Measurements from ENCODE around the gene PID1.

The PID1 gene

GRCh38 chr2:229270551-229271410 lies at the start of gene PID1:
PID1 (minus strand) TSS chr2:229271287; CDS start chr2:229271043, 244 bp downstream.
- Histone ChIP-seq H3K27ac (ENCODE audit: low read depth, low read length) (peak within 1 kb of the TSS; percentile 28; the same call in 1 of the 2 replicates), H3K4me1 (ENCODE audit: control insufficient read depth, insufficient read depth, low read length, unreplicated experiment) (peaks cover 34% of the 10 kb centered on the region), H3K4me3 (ENCODE audit: low read depth, low read length) (peak within 1 kb of the TSS; percentile 94), H3K36me3 (ENCODE audit: insufficient read depth, low read length) (no peaks in the 10 kb centered on the region), H3K27me3 (ENCODE audit: insufficient read depth, low read length) (no peaks in the 10 kb centered on the region), H2AFZ (ENCODE audit: low read length, unreplicated experiment) (peak within 1 kb of the TSS; percentile 73), H3K79me2 (ENCODE audit: control insufficient read depth, insufficient read depth, low read length, unreplicated experiment) (peaks cover 47% of the 10 kb centered on the region)

- Histone ChIP-seq H2AFZ (ENCODE audit: low read length, unreplicated experiment) (no peak overlapping the region), H3K36me3 (ENCODE audit: insufficient read depth, low read length) (no peaks in the 10 kb centered on the region), H3K4me3 (ENCODE audit: low read depth, low read length) (no peak overlapping the region), H3K79me2 (ENCODE audit: control insufficient read depth, insufficient read depth, low read length, unreplicated experiment) (no peaks in the 10 kb centered on the region), H3K4me1 (ENCODE audit: control insufficient read depth, insufficient read depth, low read length, unreplicated experiment) (peaks cover 3% of the 10 kb centered on the region), H3K27ac (ENCODE audit: low read depth, low read length) (no peak overlapping the region), H3K27me3 (ENCODE audit: insufficient read depth, low read length) (no peaks in the 10 kb centered on the region)
Observed at GRCh38 chr2:229319558-229319957, 48.5 kb upstream of the PID1 start.

GRCh38 chr2:229314117-229314516 lies 43.0 kb upstream of the PID1 start:
- Histone ChIP-seq H3K4me1 (ENCODE audit: control insufficient read depth, insufficient read depth, low read length, unreplicated experiment) (peaks cover 25% of the 10 kb centered on the region), H3K27ac (ENCODE audit: low read depth, low read length) (peak overlapping the region; percentile 86), H3K79me2 (ENCODE audit: control insufficient read depth, insufficient read depth, low read length, unreplicated experiment) (no peaks in the 10 kb centered on the region), H3K27me3 (ENCODE audit: insufficient read depth, low read length) (no peaks in the 10 kb centered on the region), H3K4me3 (ENCODE audit: low read depth, low read length) (peak overlapping the region; percentile 17; the same call in 1 of the 2 replicates), H3K36me3 (ENCODE audit: insufficient read depth, low read length) (no peaks in the 10 kb centered on the region), H2AFZ (ENCODE audit: low read length, unreplicated experiment) (peak overlapping the region; percentile 16)

- peak overlapping the region; percentile 17; the same call in 1 of the 2 replicates for H3K4me3 ChIP-seq (ENCODE audit: low read depth, low read length)
- no peaks in the 10 kb centered on the region for H3K27me3 ChIP-seq (ENCODE audit: insufficient read depth, low read length)
- no peaks in the 10 kb centered on the region for H3K36me3 ChIP-seq (ENCODE audit: insufficient read depth, low read length)
- peak overlapping the region; percentile 86 for H3K27ac ChIP-seq (ENCODE audit: low read depth, low read length)
- H3K79me2 ChIP-seq (ENCODE audit: control insufficient read depth, insufficient read depth, low read length, unreplicated experiment): no peaks in the 10 kb centered on the region
- peak overlapping the region; percentile 16 for H2AFZ ChIP-seq (ENCODE audit: low read length, unreplicated experiment)
- H3K4me1 ChIP-seq (ENCODE audit: control insufficient read depth, insufficient read depth, low read length, unreplicated experiment): peaks cover 25% of the 10 kb centered on the region
Observed at GRCh38 chr2:229313591-229313990, 42.5 kb upstream of the PID1 start.

- peak overlapping the region; percentile 20; the same call in 1 of the 2 replicates for H3K27ac ChIP-seq (ENCODE audit: low read depth, low read length)
- no peak overlapping the region for H2AFZ ChIP-seq (ENCODE audit: low read length, unreplicated experiment)
- peaks cover 25% of the 10 kb centered on the region for H3K4me1 ChIP-seq (ENCODE audit: control insufficient read depth, insufficient read depth, low read length, unreplicated experiment)
- H3K4me3 ChIP-seq (ENCODE audit: low read depth, low read length): no peak overlapping the region
- no peaks in the 10 kb centered on the region for H3K79me2 ChIP-seq (ENCODE audit: control insufficient read depth, insufficient read depth, low read length, unreplicated experiment)
- H3K36me3 ChIP-seq (ENCODE audit: insufficient read depth, low read length): no peaks in the 10 kb centered on the region
- H3K27me3 ChIP-seq (ENCODE audit: insufficient read depth, low read length): no peaks in the 10 kb centered on the region
Observed at GRCh38 chr2:229301237-229301636, 30.1 kb upstream of the PID1 start.

GRCh38 chr2:229300790-229301189 lies 29.7 kb upstream of the PID1 start:
- H3K4me1 ChIP-seq (ENCODE audit: control insufficient read depth, insufficient read depth, low read length, unreplicated experiment): peaks cover 26% of the 10 kb centered on the region
- 0 out of 2 replicates have a peak overlapping the region, but pooled peaks have one; percentile 5 for H3K4me3 ChIP-seq (ENCODE audit: low read depth, low read length)
- no peaks in the 10 kb centered on the region for H3K79me2 ChIP-seq (ENCODE audit: control insufficient read depth, insufficient read depth, low read length, unreplicated experiment)
- H3K27ac ChIP-seq (ENCODE audit: low read depth, low read length): peak overlapping the region; percentile 35; the same call in 1 of the 2 replicates
- no peaks in the 10 kb centered on the region for H3K36me3 ChIP-seq (ENCODE audit: insufficient read depth, low read length)
- no peaks in the 10 kb centered on the region for H3K27me3 ChIP-seq (ENCODE audit: insufficient read depth, low read length)
- no peak overlapping the region for H2AFZ ChIP-seq (ENCODE audit: low read length, unreplicated experiment)

GRCh38 chr2:229300371-229300770 lies 29.3 kb upstream of the PID1 start:
- Histone ChIP-seq H3K79me2 (ENCODE audit: control insufficient read depth, insufficient read depth, low read length, unreplicated experiment) (no peaks in the 10 kb centered on the region), H3K4me1 (ENCODE audit: control insufficient read depth, insufficient read depth, low read length, unreplicated experiment) (peaks cover 26% of the 10 kb centered on the region), H3K27ac (ENCODE audit: low read depth, low read length) (peak overlapping the region; percentile 35; the same call in 1 of the 2 replicates), H3K4me3 (ENCODE audit: low read depth, low read length) (0 out of 2 replicates have a peak overlapping the region, but pooled peaks have one; percentile 5), H2AFZ (ENCODE audit: low read length, unreplicated experiment) (no peak overlapping the region), H3K36me3 (ENCODE audit: insufficient read depth, low read length) (no peaks in the 10 kb centered on the region), H3K27me3 (ENCODE audit: insufficient read depth, low read length) (no peaks in the 10 kb centered on the region)

GRCh38 chr2:229297247-229297646 lies 26.2 kb upstream of the PID1 start:
- H3K27me3 ChIP-seq (ENCODE audit: insufficient read depth, low read length): no peaks in the 10 kb centered on the region
- H3K36me3 ChIP-seq (ENCODE audit: insufficient read depth, low read length): no peaks in the 10 kb centered on the region
- H3K4me1 ChIP-seq (ENCODE audit: control insufficient read depth, insufficient read depth, low read length, unreplicated experiment): peaks cover 26% of the 10 kb centered on the region
- H3K79me2 ChIP-seq (ENCODE audit: control insufficient read depth, insufficient read depth, low read length, unreplicated experiment): no peaks in the 10 kb centered on the region
- peak overlapping the region; percentile 92 for H2AFZ ChIP-seq (ENCODE audit: low read length, unreplicated experiment)
- H3K4me3 ChIP-seq (ENCODE audit: low read depth, low read length): peak overlapping the region; percentile 34; the same call in 1 of the 2 replicates
- peak overlapping the region; percentile 2; the same call in 1 of the 2 replicates for H3K27ac ChIP-seq (ENCODE audit: low read depth, low read length)

- Histone ChIP-seq H3K4me1 (ENCODE audit: control insufficient read depth, insufficient read depth, low read length, unreplicated experiment) (peaks cover 26% of the 10 kb centered on the region), H2AFZ (ENCODE audit: low read length, unreplicated experiment) (no peak overlapping the region), H3K79me2 (ENCODE audit: control insufficient read depth, insufficient read depth, low read length, unreplicated experiment) (no peaks in the 10 kb centered on the region), H3K36me3 (ENCODE audit: insufficient read depth, low read length) (no peaks in the 10 kb centered on the region), H3K27me3 (ENCODE audit: insufficient read depth, low read length) (no peaks in the 10 kb centered on the region), H3K27ac (ENCODE audit: low read depth, low read length) (no peak overlapping the region), H3K4me3 (ENCODE audit: low read depth, low read length) (no peak overlapping the region)
Observed at GRCh38 chr2:229296536-229296935, 25.4 kb upstream of the PID1 start.

GRCh38 chr2:229296016-229296415 lies 24.9 kb upstream of the PID1 start:
- H2AFZ ChIP-seq (ENCODE audit: low read length, unreplicated experiment): no peak overlapping the region
- no peaks in the 10 kb centered on the region for H3K36me3 ChIP-seq (ENCODE audit: insufficient read depth, low read length)
- no peaks in the 10 kb centered on the region for H3K27me3 ChIP-seq (ENCODE audit: insufficient read depth, low read length)
- no peak overlapping the region for H3K27ac ChIP-seq (ENCODE audit: low read depth, low read length)
- peaks cover 23% of the 10 kb centered on the region for H3K4me1 ChIP-seq (ENCODE audit: control insufficient read depth, insufficient read depth, low read length, unreplicated experiment)
- no peaks in the 10 kb centered on the region for H3K79me2 ChIP-seq (ENCODE audit: control insufficient read depth, insufficient read depth, low read length, unreplicated experiment)
- H3K4me3 ChIP-seq (ENCODE audit: low read depth, low read length): no peak overlapping the region

- Histone ChIP-seq H3K79me2 (ENCODE audit: control insufficient read depth, insufficient read depth, low read length, unreplicated experiment) (no peaks in the 10 kb centered on the region), H3K36me3 (ENCODE audit: insufficient read depth, low read length) (no peaks in the 10 kb centered on the region), H3K27ac (ENCODE audit: low read depth, low read length) (no peak overlapping the region), H3K27me3 (ENCODE audit: insufficient read depth, low read length) (no peaks in the 10 kb centered on the region), H2AFZ (ENCODE audit: low read length, unreplicated experiment) (no peak overlapping the region), H3K4me3 (ENCODE audit: low read depth, low read length) (no peak overlapping the region), H3K4me1 (ENCODE audit: control insufficient read depth, insufficient read depth, low read length, unreplicated experiment) (peaks cover 7% of the 10 kb centered on the region)
Observed at GRCh38 chr2:229287823-229288222, 16.7 kb upstream of the PID1 start.

Data from ACC112 (cell line).